OCI-LY1 (cell line): ENCODE results near the gene SEMA3F.

Experiments used
- CTCF ChIP-seq: fragments of 200-600 bp; sonication (generic), shearing (Covaris generic); IDR thresholded peaks from 2 replicates; pipeline ENCODE4 v1.5.1; 2017; ENCODE audit warnings: mild to moderate bottlenecking, antibody characterized with exemption, low read length, moderate library complexity, mixed read lengths
- EZH2 ChIP-seq: fragments of 200-600 bp; sonication (generic), shearing (Covaris generic); IDR thresholded peaks from 2 replicates; pipeline ENCODE4 v1.8.0; 2017; ENCODE audit warnings: borderline replicate concordance, mixed run types, mild to moderate bottlenecking, antibody characterized with exemption, low read length, moderate library complexity, mixed read lengths

DNA sequence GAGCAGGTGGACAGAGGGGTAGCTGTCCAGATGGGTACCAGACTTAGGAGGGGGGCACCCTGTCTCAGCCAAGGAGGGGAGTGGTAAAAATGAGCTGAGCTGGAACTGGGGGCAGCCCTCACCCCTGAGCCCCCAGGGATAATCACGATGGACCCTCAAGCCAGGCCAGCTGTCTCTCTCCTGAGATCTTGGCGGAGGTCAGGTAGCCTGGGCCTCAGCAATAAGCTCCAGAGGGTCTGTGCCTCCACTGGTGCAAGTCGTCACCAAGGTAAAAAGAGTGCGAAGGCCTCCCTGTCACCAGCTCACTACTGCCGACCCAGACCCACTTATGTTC is 55.0 kb downstream of the SEMA3F start:
- no peak for TF ChIP-seq CTCF
- TF ChIP-seq EZH2, result no peak
